C1 segment of cervical spinal cord (tissue), 14 donors: ENCODE results near the gene BGLAP.

ENCODE experiments used
- DNase-seq, 14 donors: peaks; one replicate each; lab custom pipeline; 2025; lab: John Stamatoyannopoulos, UW

BGLAP gene

GRCh38 chr1:156226782-156227181 lies 15.2 kb upstream of the BGLAP start:
- no peak for DNase-seq

- peak in 2 of 14 donors; percentile 22 to 36 for DNase-seq
Measured at GRCh38 chr1:156228501-156228900, 13.5 kb upstream of the BGLAP start.

- DNase-seq: peak in 1 of 14 donors; percentile 12
Measured at GRCh38 chr1:156229809-156230472, 12.0 kb upstream of the BGLAP start.

- no peak for DNase-seq
Measured at GRCh38 chr1:156230473-156230837, 11.5 kb upstream of the BGLAP start.

GRCh38 chr1:156232201-156232894 lies 9.6 kb upstream of the BGLAP start:
- no peak for DNase-seq

GRCh38 chr1:156233426-156234127 lies 8.4 kb upstream of the BGLAP start:
- no peak for DNase-seq

GRCh38 chr1:156236164-156236563 lies 5.8 kb upstream of the BGLAP start:
- no peak for DNase-seq

- no peak for DNase-seq
Measured at GRCh38 chr1:156238248-156238647, 3.7 kb upstream of the BGLAP start.

GRCh38 chr1:156241311-156241811 lies 623 bp upstream of the BGLAP start:
- peak in 1 of 14 donors; percentile 49 for DNase-seq

- peak in 3 of 14 donors; percentile 12 to 29 (median 20) for DNase-seq
Measured at GRCh38 chr1:156242738-156243137, 754 bp downstream of the BGLAP start.

- no peak for DNase-seq
Measured at GRCh38 chr1:156244126-156244525, 2.1 kb downstream of the BGLAP start.

GRCh38 chr1:156244712-156245111 lies 2.7 kb downstream of the BGLAP start:
- no peak for DNase-seq

GRCh38 chr1:156245451-156246232 lies 3.7 kb downstream of the BGLAP start:
- no peak for DNase-seq

- DNase-seq: no peak
Measured at GRCh38 chr1:156246241-156246780, 4.3 kb downstream of the BGLAP start.

GRCh38 chr1:156246781-156247459 lies 4.9 kb downstream of the BGLAP start:
- peak in 5 of 14 donors; percentile 37 to 61 (median 55) for DNase-seq

GRCh38 chr1:156247460-156248322 lies 5.7 kb downstream of the BGLAP start, which contains the start of gene PAQR6:
TSS of gene PAQR6 (minus strand) at chr1:156248056. CDS start at chr1:156246731, 1,325 bp downstream.
- peak in 13 of 14 donors; percentile 54 to 96 (median 84) for DNase-seq

GRCh38 chr1:156248323-156248683 lies 6.3 kb downstream of the BGLAP start:
- no peak for DNase-seq

GRCh38 chr1:156249593-156249992 lies 7.6 kb downstream of the BGLAP start:
- no peak for DNase-seq

- peak in 5 of 14 donors; percentile 18 to 45 (median 27) for DNase-seq
Measured at GRCh38 chr1:156251527-156251926, 9.5 kb downstream of the BGLAP start.

- DNase-seq: peak in 1 of 14 donors; percentile 30
Measured at GRCh38 chr1:156253634-156254033, 11.7 kb downstream of the BGLAP start.
